Measurements from ENCODE around the gene DCTPP1. TPM values are rescaled to one million over a fixed set of nuclear protein-coding genes. Genes with fewer than 3 reads are reported as not detected.
A peak's percentile ranks its signal among the peaks of the same experiment; 100 is the strongest.

The DCTPP1 gene
- total and polyA plus RNA-seq, 2 of the 13 experiments (the other 11 are each of a cell fraction or from before 2014, with no cell fraction given), result 54.8 to 74.4 TPM

GRCh38 chr16:30447512-30448226 is 17.8 kb upstream of the DCTPP1 start (continued):
- TF ChIP-seq AHDC1 (CRISPR knock-in tag; IDR thresholded peaks at IDR 0.05; ENCODE audit: borderline replicate concordance) (peak; percentile 79; the same call in 1 of the 2 replicates), JUN (CRISPR knock-in tag; IDR thresholded peaks at IDR 0.05) (peak; percentile 76), ZNF567 (CRISPR knock-in tag; IDR thresholded peaks at IDR 0.05; ENCODE audit: borderline replicate concordance) (no peak), SNAPC5 (CRISPR knock-in tag; IDR thresholded peaks at IDR 0.05; ENCODE audit: borderline replicate concordance) (no peak), ZNF607 (CRISPR knock-in tag; IDR thresholded peaks at IDR 0.05; ENCODE audit: borderline replicate concordance) (no peak; the same call in 1 of the 2 replicates), CREBL2 (CRISPR knock-in tag; IDR thresholded peaks at IDR 0.05; ENCODE audit: borderline replicate concordance) (no peak), TFDP2 (CRISPR knock-in tag; IDR thresholded peaks at IDR 0.05) (peak; percentile 44; the same call in 1 of the 2 replicates)
- TF ChIP-seq, protein P1, sequence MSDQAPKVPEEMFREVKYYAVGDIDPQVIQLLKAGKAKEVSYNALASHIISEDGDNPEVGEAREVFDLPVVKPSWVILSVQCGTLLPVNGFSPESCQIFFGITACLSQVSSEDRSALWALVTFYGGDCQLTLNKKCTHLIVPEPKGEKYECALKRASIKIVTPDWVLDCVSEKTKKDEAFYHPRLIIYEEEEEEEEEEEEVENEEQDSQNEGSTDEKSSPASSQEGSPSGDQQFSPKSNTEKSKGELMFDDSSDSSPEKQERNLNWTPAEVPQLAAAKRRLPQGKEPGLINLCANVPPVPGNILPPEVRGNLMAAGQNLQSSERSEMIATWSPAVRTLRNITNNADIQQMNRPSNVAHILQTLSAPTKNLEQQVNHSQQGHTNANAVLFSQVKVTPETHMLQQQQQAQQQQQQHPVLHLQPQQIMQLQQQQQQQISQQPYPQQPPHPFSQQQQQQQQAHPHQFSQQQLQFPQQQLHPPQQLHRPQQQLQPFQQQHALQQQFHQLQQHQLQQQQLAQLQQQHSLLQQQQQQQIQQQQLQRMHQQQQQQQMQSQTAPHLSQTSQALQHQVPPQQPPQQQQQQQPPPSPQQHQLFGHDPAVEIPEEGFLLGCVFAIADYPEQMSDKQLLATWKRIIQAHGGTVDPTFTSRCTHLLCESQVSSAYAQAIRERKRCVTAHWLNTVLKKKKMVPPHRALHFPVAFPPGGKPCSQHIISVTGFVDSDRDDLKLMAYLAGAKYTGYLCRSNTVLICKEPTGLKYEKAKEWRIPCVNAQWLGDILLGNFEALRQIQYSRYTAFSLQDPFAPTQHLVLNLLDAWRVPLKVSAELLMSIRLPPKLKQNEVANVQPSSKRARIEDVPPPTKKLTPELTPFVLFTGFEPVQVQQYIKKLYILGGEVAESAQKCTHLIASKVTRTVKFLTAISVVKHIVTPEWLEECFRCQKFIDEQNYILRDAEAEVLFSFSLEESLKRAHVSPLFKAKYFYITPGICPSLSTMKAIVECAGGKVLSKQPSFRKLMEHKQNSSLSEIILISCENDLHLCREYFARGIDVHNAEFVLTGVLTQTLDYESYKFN (CRISPR knock-in tag; conservative IDR thresholded peaks at IDR 0.05), result peak; percentile 98
- TF ChIP-seq, protein P2, sequence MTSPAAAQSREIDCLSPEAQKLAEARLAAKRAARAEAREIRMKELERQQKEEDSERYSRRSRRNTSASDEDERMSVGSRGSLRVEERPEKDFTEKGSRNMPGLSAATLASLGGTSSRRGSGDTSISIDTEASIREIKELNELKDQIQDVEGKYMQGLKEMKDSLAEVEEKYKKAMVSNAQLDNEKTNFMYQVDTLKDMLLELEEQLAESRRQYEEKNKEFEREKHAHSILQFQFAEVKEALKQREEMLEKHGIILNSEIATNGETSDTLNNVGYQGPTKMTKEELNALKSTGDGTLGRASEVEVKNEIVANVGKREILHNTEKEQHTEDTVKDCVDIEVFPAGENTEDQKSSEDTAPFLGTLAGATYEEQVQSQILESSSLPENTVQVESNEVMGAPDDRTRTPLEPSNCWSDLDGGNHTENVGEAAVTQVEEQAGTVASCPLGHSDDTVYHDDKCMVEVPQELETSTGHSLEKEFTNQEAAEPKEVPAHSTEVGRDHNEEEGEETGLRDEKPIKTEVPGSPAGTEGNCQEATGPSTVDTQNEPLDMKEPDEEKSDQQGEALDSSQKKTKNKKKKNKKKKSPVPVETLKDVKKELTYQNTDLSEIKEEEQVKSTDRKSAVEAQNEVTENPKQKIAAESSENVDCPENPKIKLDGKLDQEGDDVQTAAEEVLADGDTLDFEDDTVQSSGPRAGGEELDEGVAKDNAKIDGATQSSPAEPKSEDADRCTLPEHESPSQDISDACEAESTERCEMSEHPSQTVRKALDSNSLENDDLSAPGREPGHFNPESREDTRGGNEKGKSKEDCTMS (CRISPR knock-in tag; conservative IDR thresholded peaks at IDR 0.05), result no peak
- TF ChIP-seq, protein P3, sequence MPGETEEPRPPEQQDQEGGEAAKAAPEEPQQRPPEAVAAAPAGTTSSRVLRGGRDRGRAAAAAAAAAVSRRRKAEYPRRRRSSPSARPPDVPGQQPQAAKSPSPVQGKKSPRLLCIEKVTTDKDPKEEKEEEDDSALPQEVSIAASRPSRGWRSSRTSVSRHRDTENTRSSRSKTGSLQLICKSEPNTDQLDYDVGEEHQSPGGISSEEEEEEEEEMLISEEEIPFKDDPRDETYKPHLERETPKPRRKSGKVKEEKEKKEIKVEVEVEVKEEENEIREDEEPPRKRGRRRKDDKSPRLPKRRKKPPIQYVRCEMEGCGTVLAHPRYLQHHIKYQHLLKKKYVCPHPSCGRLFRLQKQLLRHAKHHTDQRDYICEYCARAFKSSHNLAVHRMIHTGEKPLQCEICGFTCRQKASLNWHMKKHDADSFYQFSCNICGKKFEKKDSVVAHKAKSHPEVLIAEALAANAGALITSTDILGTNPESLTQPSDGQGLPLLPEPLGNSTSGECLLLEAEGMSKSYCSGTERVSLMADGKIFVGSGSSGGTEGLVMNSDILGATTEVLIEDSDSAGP (CRISPR knock-in tag; IDR thresholded peaks at IDR 0.05; ENCODE audit: borderline replicate concordance), result no peak

Data from HepG2 (cell line).